RWPE1 (cell line): ENCODE measurements around the gene WWOX.

ENCODE experiments used
- CTCF ChIA-PET: fragments of 350-600 bp; sonication (Branson Sonifier 250); formaldehyde crosslinking; extraction: SDS; loops from one replicate; lab custom pipeline; 2021; lab: Yijun Ruan, JAX
- POLR2A ChIA-PET: fragments of 400-600 bp; formaldehyde crosslinking; extraction: SDS; loops from one replicate; lab custom pipeline; 2020; ENCODE audit warnings: antibody characterized with exemption; ENCODE audit not compliant: low non-redundant PET; lab: Yijun Ruan, JAX
- DNase-seq: peaks from one replicate; pipeline ENCODE4 v3.0.0; 2012; ENCODE audit warnings: low spot score
- H3K27ac ChIP-seq: fragments of 450-650 bp; 2 replicates; pipeline ENCODE4 v1.5.1; 2017
- TF ChIP-seq, protein P1 (sequence below): fragments of 450-650 bp; conservative IDR thresholded peaks from 2 replicates; pipeline ENCODE4 v1.5.1; 2017; ENCODE audit warnings: low read depth, mild to moderate bottlenecking

The WWOX gene

DNA sequence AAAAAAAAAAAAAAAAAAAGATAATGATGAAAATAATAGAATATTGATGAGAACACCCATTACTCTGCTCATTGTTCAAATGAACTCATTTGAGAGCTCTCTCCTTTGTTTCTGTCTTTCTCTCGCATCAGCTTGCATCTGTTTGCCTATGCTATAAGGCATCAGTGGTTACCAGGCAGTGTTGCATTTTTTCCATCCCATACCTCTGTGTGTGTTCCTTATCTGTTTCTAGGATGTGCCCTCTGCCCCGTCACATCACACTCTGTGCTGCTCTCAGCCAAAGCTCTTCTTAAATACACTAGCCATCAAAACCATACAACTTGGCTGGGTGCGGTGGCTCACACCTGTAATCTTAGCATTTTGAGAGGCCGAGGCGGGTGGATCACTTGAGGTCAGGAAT is 568.2 kb downstream of the WWOX start:
- H3K27ac ChIP-seq: no peak overlapping the region
- TF ChIP-seq, protein P1, sequence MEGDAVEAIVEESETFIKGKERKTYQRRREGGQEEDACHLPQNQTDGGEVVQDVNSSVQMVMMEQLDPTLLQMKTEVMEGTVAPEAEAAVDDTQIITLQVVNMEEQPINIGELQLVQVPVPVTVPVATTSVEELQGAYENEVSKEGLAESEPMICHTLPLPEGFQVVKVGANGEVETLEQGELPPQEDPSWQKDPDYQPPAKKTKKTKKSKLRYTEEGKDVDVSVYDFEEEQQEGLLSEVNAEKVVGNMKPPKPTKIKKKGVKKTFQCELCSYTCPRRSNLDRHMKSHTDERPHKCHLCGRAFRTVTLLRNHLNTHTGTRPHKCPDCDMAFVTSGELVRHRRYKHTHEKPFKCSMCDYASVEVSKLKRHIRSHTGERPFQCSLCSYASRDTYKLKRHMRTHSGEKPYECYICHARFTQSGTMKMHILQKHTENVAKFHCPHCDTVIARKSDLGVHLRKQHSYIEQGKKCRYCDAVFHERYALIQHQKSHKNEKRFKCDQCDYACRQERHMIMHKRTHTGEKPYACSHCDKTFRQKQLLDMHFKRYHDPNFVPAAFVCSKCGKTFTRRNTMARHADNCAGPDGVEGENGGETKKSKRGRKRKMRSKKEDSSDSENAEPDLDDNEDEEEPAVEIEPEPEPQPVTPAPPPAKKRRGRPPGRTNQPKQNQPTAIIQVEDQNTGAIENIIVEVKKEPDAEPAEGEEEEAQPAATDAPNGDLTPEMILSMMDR: no peak
- POLR2A ChIA-PET: no interaction called here
- DNase-seq: no peak
- CTCF ChIA-PET: no interaction called here

- TF ChIP-seq, protein P1: no peak
- DNase-seq: no peak
- ChIA-PET CTCF (no interaction called here), POLR2A (no interaction called here)
- H3K27ac ChIP-seq: no peak overlapping the region
Measured at GRCh38 chr16:78668393-78668792, 568.9 kb downstream of the WWOX start.

- CTCF ChIA-PET: interaction anchor here (0.5 kb wide), 1 partner anchor 12 kb away, joined by 3 read pairs; no protein-coding TSS in a partner anchor
- H3K27ac ChIP-seq: peak overlapping the region; percentile 52
- DNase-seq: no peak
- POLR2A ChIA-PET: no interaction called here
- TF ChIP-seq, protein P1: no peak
Measured at GRCh38 chr16:78669994-78670393, 570.5 kb downstream of the WWOX start.

GRCh38 chr16:78672779-78673556 is 573.5 kb downstream of the WWOX start:
- POLR2A ChIA-PET: no interaction called here
- CTCF ChIA-PET: interaction anchor here (0.6 kb wide), 1 partner anchor 1279 kb away, joined by 3 read pairs; no protein-coding TSS in a partner anchor
- DNase-seq: no peak
- no peak overlapping the region for H3K27ac ChIP-seq
- TF ChIP-seq, protein P1: no peak

GRCh38 chr16:78673884-78674283 is 574.4 kb downstream of the WWOX start:
- POLR2A ChIA-PET: no interaction called here
- TF ChIP-seq, protein P1: no peak
- DNase-seq: no peak
- CTCF ChIA-PET: interaction anchor here (0.6 kb wide), 2 partner anchors 137 to 587 kb away, joined by 3 to 5 read pairs; no protein-coding TSS in a partner anchor
- H3K27ac ChIP-seq: no peak overlapping the region

GRCh38 chr16:78675312-78675711 is 575.9 kb downstream of the WWOX start:
- no peak for DNase-seq
- TF ChIP-seq, protein P1: no peak
- ChIA-PET POLR2A (no interaction called here), CTCF (no interaction called here)
- no peak overlapping the region for H3K27ac ChIP-seq
